BE2C (cell line): Measurements from ENCODE around the gene KRAS.

ENCODE experiments used
- DNase-seq: peaks from one replicate; pipeline ENCODE4 v3.0.0-alpha.2; 2020
- H3K27me3 ChIP-seq: fragments of 250-450 bp; sonication (Bioruptor Pico); 2 replicates; pipeline ENCODE4 v1.5.1; 2020; ENCODE audit warnings: mild to moderate bottlenecking
- H3K36me3 ChIP-seq: fragments of 250-450 bp; sonication (Bioruptor Pico); 2 replicates; pipeline ENCODE4 v1.5.1; 2020; ENCODE audit warnings: mild to moderate bottlenecking
- H3K4me1 ChIP-seq: fragments of 250-450 bp; sonication (Bioruptor Pico); 2 replicates; pipeline ENCODE4 v1.5.1; 2020
- H3K4me3 ChIP-seq: 2 replicates; pipeline ENCODE4 v1.5.1; 2011; ENCODE audit warnings: low read depth, low read length
- H3K9me3 ChIP-seq: fragments of 250-450 bp; sonication (Bioruptor Pico); 2 replicates; pipeline ENCODE4 v1.5.1; 2020
- TF ChIP-seq, protein P1 (sequence below): IDR thresholded peaks from 2 replicates; pipeline ENCODE4 v1.5.1; 2012; ENCODE audit warnings: mild to moderate bottlenecking, low read depth, low read length

KRAS gene

DNA sequence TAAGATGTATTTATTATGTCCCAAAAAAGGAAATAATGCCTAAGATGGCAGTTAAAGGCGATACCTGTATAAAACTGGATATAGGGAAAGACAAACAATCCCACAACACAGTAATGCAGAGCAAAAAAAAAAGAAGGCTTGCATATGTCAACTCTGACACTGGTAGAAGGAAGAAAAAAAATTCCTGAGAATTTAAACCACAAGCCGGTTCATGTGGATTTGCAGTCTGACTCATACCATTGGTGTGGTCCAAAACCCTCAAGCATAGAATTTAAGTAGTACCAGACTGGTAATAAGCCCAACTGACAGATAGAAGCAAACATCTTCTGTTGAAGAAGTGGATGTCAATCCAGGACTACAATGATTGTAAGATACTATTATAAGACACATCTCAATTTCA, 62.9 kb downstream of the KRAS start:
- H3K36me3 ChIP-seq, result no peaks in the 10 kb centered on the region

DNA sequence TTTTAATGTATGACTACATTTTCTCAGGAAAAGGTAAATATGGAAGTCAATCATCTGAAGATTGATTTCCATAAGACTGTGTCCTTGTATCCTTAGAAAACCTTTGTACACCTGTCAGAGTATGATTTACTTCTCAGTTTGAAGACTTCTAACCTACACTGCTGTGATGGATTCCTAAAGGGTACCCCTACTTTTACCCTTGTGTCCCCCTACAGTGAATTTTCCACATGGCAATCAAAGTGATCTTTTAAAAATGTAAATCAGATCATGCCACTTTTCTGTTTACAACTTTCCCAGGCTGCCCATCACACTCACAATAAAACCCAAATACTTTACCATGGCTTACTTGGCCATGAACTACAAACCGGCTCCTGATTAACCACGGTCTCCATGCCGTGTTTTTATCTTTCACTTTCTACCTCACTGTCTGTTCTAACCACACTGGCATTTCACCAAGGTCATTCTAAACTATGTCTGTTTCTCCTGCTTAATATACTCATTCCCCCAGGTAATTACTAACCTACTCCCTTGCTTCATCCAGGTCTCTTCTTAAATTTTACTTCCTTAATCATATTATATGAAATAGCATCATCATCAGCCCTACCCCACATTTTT, 63.8 kb downstream of the KRAS start:
- Histone ChIP-seq H3K9me3 (no peaks in the 10 kb centered on the region), H3K4me1 (no peaks in the 10 kb centered on the region), H3K27me3 (no peaks in the 10 kb centered on the region), H3K36me3 (no peaks in the 10 kb centered on the region), H3K4me3 (no peak overlapping the region)
- no peak for DNase-seq
- TF ChIP-seq, protein P1, sequence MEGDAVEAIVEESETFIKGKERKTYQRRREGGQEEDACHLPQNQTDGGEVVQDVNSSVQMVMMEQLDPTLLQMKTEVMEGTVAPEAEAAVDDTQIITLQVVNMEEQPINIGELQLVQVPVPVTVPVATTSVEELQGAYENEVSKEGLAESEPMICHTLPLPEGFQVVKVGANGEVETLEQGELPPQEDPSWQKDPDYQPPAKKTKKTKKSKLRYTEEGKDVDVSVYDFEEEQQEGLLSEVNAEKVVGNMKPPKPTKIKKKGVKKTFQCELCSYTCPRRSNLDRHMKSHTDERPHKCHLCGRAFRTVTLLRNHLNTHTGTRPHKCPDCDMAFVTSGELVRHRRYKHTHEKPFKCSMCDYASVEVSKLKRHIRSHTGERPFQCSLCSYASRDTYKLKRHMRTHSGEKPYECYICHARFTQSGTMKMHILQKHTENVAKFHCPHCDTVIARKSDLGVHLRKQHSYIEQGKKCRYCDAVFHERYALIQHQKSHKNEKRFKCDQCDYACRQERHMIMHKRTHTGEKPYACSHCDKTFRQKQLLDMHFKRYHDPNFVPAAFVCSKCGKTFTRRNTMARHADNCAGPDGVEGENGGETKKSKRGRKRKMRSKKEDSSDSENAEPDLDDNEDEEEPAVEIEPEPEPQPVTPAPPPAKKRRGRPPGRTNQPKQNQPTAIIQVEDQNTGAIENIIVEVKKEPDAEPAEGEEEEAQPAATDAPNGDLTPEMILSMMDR, result no peak

More for the DNA sequence above, 62.9 kb downstream of the KRAS start:
- Histone ChIP-seq H3K9me3 (no peaks in the 10 kb centered on the region), H3K4me3 (no peak overlapping the region), H3K27me3 (no peaks in the 10 kb centered on the region), H3K4me1 (no peaks in the 10 kb centered on the region)
- TF ChIP-seq, protein P1, result no peak
- no peak for DNase-seq

DNA sequence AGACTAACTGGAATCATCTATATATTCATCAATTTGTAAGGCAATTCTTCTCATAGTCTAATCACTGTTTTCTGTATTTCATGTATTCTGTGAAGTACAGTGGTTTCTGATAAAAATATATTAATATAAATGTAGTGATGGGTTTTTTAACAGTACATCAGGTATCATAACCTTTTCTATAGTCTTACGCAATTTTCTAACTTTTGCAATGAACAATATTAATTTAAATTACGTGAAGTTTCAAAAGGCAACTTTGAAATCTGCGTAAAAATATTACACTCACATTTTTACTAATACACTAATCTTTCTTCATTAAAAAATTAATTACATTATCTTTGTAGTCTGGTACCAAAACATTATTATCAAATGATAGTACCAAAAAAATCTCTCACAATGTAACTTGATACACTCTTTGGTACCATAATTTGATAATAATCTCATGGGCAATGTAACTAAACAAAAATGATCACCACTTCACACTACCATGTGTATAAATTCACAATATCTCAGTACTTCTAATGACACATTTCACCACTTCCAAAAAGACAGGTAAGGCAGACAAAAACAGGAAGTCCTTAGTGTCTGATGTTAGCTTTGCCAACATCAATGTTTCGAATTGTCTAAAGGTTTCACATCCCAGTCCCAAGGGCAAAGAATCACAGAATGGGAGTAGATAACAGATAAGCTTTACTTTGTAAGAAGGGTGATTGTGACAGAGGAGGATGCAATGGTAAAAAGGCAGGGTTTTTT, 64.5 kb downstream of the KRAS start:
- H3K27me3 ChIP-seq, result no peaks in the 10 kb centered on the region
- no peaks in the 10 kb centered on the region for H3K9me3 ChIP-seq
- no peak overlapping the region for H3K4me3 ChIP-seq
- no peaks in the 10 kb centered on the region for H3K4me1 ChIP-seq
- DNase-seq, result no peak
- TF ChIP-seq, protein P1, result no peak
- H3K36me3 ChIP-seq, result no peaks in the 10 kb centered on the region

DNA sequence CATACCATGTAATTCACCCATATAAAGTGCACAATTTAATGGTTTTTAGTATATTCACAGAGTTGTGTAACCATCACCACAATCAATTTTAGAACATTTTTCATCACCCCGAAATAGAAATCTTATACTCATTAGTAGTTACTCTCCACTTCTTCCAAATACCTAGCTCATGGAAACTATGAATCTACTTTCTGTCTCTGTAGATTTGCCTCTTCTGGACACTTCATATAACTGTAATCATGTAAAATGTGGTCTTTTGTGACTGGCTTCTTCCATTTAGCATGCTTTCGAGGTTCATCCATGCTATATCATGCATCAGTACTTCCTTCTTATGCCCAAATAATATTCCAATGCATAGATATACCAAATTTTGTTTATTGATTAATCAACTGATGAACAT, 66.6 kb downstream of the KRAS start:
- DNase-seq, result no peak
- Histone ChIP-seq H3K27me3 (no peaks in the 10 kb centered on the region), H3K4me3 (no peak overlapping the region), H3K36me3 (no peaks in the 10 kb centered on the region), H3K4me1 (no peaks in the 10 kb centered on the region), H3K9me3 (no peaks in the 10 kb centered on the region)
- TF ChIP-seq, protein P1, result no peak

DNA sequence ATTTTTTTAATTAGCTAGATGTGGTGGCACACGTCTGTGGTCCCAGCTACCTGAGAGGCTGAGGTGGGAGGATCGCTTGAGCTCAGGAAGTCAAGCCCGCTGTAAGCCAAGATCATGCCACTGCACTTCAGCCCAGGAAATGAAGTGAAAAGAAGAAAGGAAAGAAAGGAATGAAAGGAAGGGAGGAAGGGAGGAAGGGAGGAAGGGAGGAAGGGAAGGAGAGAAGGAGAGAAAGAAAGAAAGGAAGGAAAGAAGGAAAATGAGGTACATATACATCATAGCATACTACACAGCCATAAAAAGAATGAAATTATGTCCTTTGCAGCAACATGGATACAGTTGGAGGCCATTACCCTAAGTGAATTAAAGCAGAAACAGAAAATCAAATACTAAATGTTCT, 68.0 kb downstream of the KRAS start:
- H3K36me3 ChIP-seq, result no peaks in the 10 kb centered on the region
- no peaks in the 10 kb centered on the region for H3K9me3 ChIP-seq
- H3K27me3 ChIP-seq, result no peaks in the 10 kb centered on the region
- no peak overlapping the region for H3K4me3 ChIP-seq
- H3K4me1 ChIP-seq, result no peaks in the 10 kb centered on the region
- no peak for DNase-seq
- TF ChIP-seq, protein P1, result no peak

DNA sequence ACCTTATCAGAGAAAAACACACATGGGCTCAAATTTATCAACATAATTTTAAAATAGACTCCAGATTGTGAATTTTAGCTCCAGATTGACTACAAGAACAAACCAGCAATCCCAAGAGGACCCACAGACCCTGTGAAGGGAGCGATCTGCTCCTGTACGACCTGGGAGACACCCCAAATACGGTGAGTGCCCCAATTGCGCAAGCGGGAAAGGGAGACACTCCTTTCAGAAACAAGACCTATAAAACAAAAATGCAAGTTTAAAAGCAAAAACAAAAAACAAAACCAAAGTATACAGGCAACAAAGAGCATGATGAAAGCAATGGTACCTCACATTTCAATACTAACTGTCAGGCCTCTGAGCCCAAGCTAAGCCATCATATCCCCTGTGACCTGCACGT, 87.9 kb downstream of the KRAS start:
- Histone ChIP-seq H3K27me3 (0 out of 2 replicates have a peak, but pooled peaks cover 4% of the 10 kb centered on the region), H3K36me3 (no peaks in the 10 kb centered on the region), H3K4me1 (no peaks in the 10 kb centered on the region), H3K9me3 (no peaks in the 10 kb centered on the region), H3K4me3 (no peak overlapping the region)
- TF ChIP-seq, protein P1, result no peak
- no peak for DNase-seq
